Measurements from ENCODE around the gene ATP2A3.
"Not testable (repeated sequence)": the region's sequence is repeated elsewhere in the genome, so short reads cannot be mapped to it uniquely, and the experiment has no call there.

The ATP2A3 gene

GRCh38 chr17:3952186-3952585 is 12.1 kb downstream of the ATP2A3 start:
- DNase-seq = no peak

GRCh38 chr17:3951420-3951819 is 12.8 kb downstream of the ATP2A3 start:
- no peak for DNase-seq

- DNase-seq = no peak
Observed at GRCh38 chr17:3951003-3951402, 13.2 kb downstream of the ATP2A3 start.

- DNase-seq = no peak
Observed at GRCh38 chr17:3950584-3950983, 13.7 kb downstream of the ATP2A3 start.

- DNase-seq = no peak
Observed at GRCh38 chr17:3949418-3949817, 14.8 kb downstream of the ATP2A3 start.

GRCh38 chr17:3948551-3948950 is 15.7 kb downstream of the ATP2A3 start:
- DNase-seq = not testable (repeated sequence)

GRCh38 chr17:3947318-3947810 is 16.9 kb downstream of the ATP2A3 start:
- DNase-seq = no peak

GRCh38 chr17:3946711-3947235 is 17.5 kb downstream of the ATP2A3 start:
- no peak for DNase-seq

- no peak for DNase-seq
Observed at GRCh38 chr17:3944485-3945388, 19.5 kb downstream of the ATP2A3 start.

- no peak for DNase-seq
Observed at GRCh38 chr17:3943240-3943891, 20.9 kb downstream of the ATP2A3 start.

- DNase-seq = no peak
Observed at GRCh38 chr17:3940965-3941698, 23.1 kb downstream of the ATP2A3 start.

- DNase-seq = no peak
Observed at GRCh38 chr17:3937359-3937758, 26.9 kb downstream of the ATP2A3 start.

GRCh38 chr17:3935825-3936355 is 28.3 kb downstream of the ATP2A3 start:
- no peak for DNase-seq

GRCh38 chr17:3935140-3935542 is 29.1 kb downstream of the ATP2A3 start:
- DNase-seq = no peak

GRCh38 chr17:3929764-3930163 is 34.5 kb downstream of the ATP2A3 start:
- DNase-seq = no peak

GRCh38 chr17:3929181-3929580 is 35.1 kb downstream of the ATP2A3 start:
- DNase-seq = no peak

- no peak for DNase-seq
Observed at GRCh38 chr17:3928406-3928805, 35.8 kb downstream of the ATP2A3 start.

GRCh38 chr17:3927628-3928340 is 36.5 kb downstream of the ATP2A3 start:
- DNase-seq = no peak

- DNase-seq = no peak
Observed at GRCh38 chr17:3926860-3927627, 37.2 kb downstream of the ATP2A3 start.

- DNase-seq = no peak
Observed at GRCh38 chr17:3925684-3926485, 38.4 kb downstream of the ATP2A3 start.
